HepG2 (cell line): ENCODE results near the gene NPSR1. TPM values are rescaled to one million over a fixed set of nuclear protein-coding genes. Genes with fewer than 3 reads are reported as not detected.

ENCODE experiments used
- ARID5B ChIP-seq: IDR thresholded peaks from 2 replicates; pipeline ENCODE4 v1.4.0; 2020; ENCODE audit warnings: mild to moderate bottlenecking, missing genetic modification reagents
- ATF1 ChIP-seq: IDR thresholded peaks from 2 replicates; pipeline ENCODE4 v1.6.1; 2016; ENCODE audit warnings: mild to moderate bottlenecking, control low read depth
- BRCA1 ChIP-seq: sonication (generic); formaldehyde crosslinking; IDR thresholded peaks from 2 replicates; pipeline ENCODE4 v1.4.0; 2020; ENCODE audit warnings: missing genetic modification reagents
- HCFC1 ChIP-seq: fragments of 150-350 bp; IDR thresholded peaks from 2 replicates; pipeline ENCODE4 v1.6.1; 2014; ENCODE audit warnings: low read depth, low read length
- HNF1A ChIP-seq, 2 experiments: sonication (generic) in 1 of 2; formaldehyde crosslinking in 1 of 2; IDR thresholded peaks; 2 replicates each; pipeline versions ENCODE4 v1.4.0 to v1.6.1; 2016 to 2020; ENCODE audit warnings: borderline replicate concordance in 1 of 2, low read depth in 1 of 2, mild to moderate bottlenecking in 1 of 2, missing genetic modification reagents in 1 of 2
- NR2F6 ChIP-seq, 2 experiments: IDR thresholded peaks; 2 replicates each; pipeline ENCODE4 v1.6.1; 2016; ENCODE audit warnings: antibody characterized with exemption in 1 of 2, mild to moderate bottlenecking in 1 of 2
- PTBP1 ChIP-seq: fragments of 200-400 bp; formaldehyde crosslinking; IDR thresholded peaks from 2 replicates; pipeline ENCODE4 v1.6.1; 2018; ENCODE audit warnings: low read length, low read depth; ENCODE audit not compliant: poor library complexity, severe bottlenecking
- RARA ChIP-seq: IDR thresholded peaks from 2 replicates; pipeline ENCODE4 v1.6.1; 2016; ENCODE audit warnings: missing genetic modification reagents, missing compliant biosample characterization
- SNAPC4 ChIP-seq: sonication (generic); formaldehyde crosslinking; IDR thresholded peaks from 2 replicates; pipeline ENCODE4 v1.4.0; 2020; ENCODE audit warnings: mild to moderate bottlenecking, missing genetic modification reagents
- TCF12 ChIP-seq, 2 experiments: fragments of 450-650 bp in 1 of 2; sonication (generic) in 1 of 2; formaldehyde crosslinking in 1 of 2; IDR thresholded peaks; 2 replicates each; pipeline versions ENCODE4 v1.6.1 to v1.8.0; 2017 to 2022; ENCODE audit warnings: antibody characterized with exemption in 1 of 2, mild to moderate bottlenecking in 1 of 2, missing genetic modification reagents in 1 of 2, moderate library complexity in 1 of 2
- ZNF275 ChIP-seq: sonication (generic); formaldehyde crosslinking; IDR thresholded peaks from 2 replicates; pipeline ENCODE4 v1.8.0; 2022; ENCODE audit warnings: missing genetic modification reagents, mild to moderate bottlenecking, inconsistent platforms, borderline replicate concordance
- polyA plus RNA-seq, 8 experiments: library from polyadenylated mRNA; depleted of rRNA in 3 of 8; stranded (reverse) in 7 of 8; unstranded in 1 of 8; fragments of >200 nt; fragmentation: Illumina TruSeq in 4 of 8; extraction: Trizol in 4 of 8; gene quantifications; 2 replicates each; pipeline versions ENCODE4 v1.2.1 to v1.2.3, GENCODE V29; 2011 to 2016; ENCODE audit warnings: low read depth in 4 of 8, missing spikeins in 1 of 8, mixed read lengths in 1 of 8; ENCODE audit not compliant: insufficient read depth in 1 of 8
- total RNA-seq, 5 experiments: library from RNA; depleted of rRNA; stranded (reverse); fragments of >200 nt; fragmentation: Illumina TruSeq; extraction: Trizol; gene quantifications; 2 replicates each; pipeline ENCODE4 v1.2.3, GENCODE V29; 2016; ENCODE audit warnings: low read depth in 1 of 5

The NPSR1 gene
- total and polyA plus RNA-seq, 2 of the 13 experiments (the other 11 are each of a cell fraction or from before 2014, with no cell fraction given) = not detected

- TF ChIP-seq HNF1A (IDR thresholded peaks at IDR 0.05; ENCODE audit: low read depth) (peak; percentile 98), HNF1A (CRISPR knock-in tag; IDR thresholded peaks at IDR 0.05; ENCODE audit: borderline replicate concordance) (peak; percentile 96), SNAPC4 (peak; percentile 99), ATF1 (CRISPR knock-in tag) (no peak), HCFC1 (no peak), RARA (CRISPR knock-in tag) (peak; percentile 74), PTBP1 (no peak), NR2F6 (IDR thresholded peaks at IDR 0.05) (peak; percentile 63), NR2F6 (CRISPR knock-in tag; IDR thresholded peaks at IDR 0.05) (peak; percentile 78), ARID5B (CRISPR knock-in tag) (peak; percentile 86), TCF12 (IDR thresholded peaks at IDR 0.05) (no peak), TCF12 (CRISPR knock-in tag; IDR thresholded peaks at IDR 0.05) (no peak), ZNF275 (peak; percentile 39; the same call in 1 of the 2 replicates), BRCA1 (CRISPR knock-in tag) (no peak)
Observed at GRCh38 chr7:34758111-34758601, 100.1 kb downstream of the NPSR1 start (continued).
